HAP-1 (cell line): ENCODE results near the gene KLRK1.
A peak's percentile ranks its signal among the peaks of the same experiment; 100 is the strongest.
"Not testable (repeated sequence)": the region's sequence is repeated elsewhere in the genome, so short reads cannot be mapped to it uniquely, and the experiment has no call there.

Source experiments
- DNase-seq, 2 experiments: peaks; one replicate each; pipeline ENCODE4 v3.0.0-alpha.2; 2016 to 2020; ENCODE audit warnings: low spot score in 2 of 2
- H3K27me3 ChIP-seq: fragments of 250-450 bp; sonication (Bioruptor Pico); 2 replicates; pipeline ENCODE4 v1.5.1; 2020; ENCODE audit warnings: low read depth, mild to moderate bottlenecking, moderate library complexity
- H3K36me3 ChIP-seq: fragments of 250-450 bp; sonication (Bioruptor Pico); replicated peaks from 2 replicates; pipeline ENCODE4 v1.5.1; 2020; ENCODE audit warnings: mild to moderate bottlenecking
- H3K4me1 ChIP-seq: fragments of 250-450 bp; sonication (Bioruptor Pico); 2 replicates; pipeline ENCODE4 v1.5.1; 2020; ENCODE audit warnings: mild to moderate bottlenecking
- H3K4me3 ChIP-seq: fragments of 250-450 bp; sonication (Bioruptor Pico); 2 replicates; pipeline ENCODE4 v1.5.1; 2020; ENCODE audit warnings: mild to moderate bottlenecking, moderate library complexity
- H3K9me3 ChIP-seq: fragments of 250-450 bp; sonication (Bioruptor Pico); 2 replicates; pipeline ENCODE4 v1.5.1; 2020; ENCODE audit warnings: mild to moderate bottlenecking, moderate library complexity
- in situ Hi-C: fragments of 300-500 bp; cut with MboI; formaldehyde crosslinking; loops from 3 replicates; pipeline ENCODE4 v1.14.3; 2020; ENCODE audit warnings: low sequenced_read_pairs, inconsistent platforms, mixed read lengths

The KLRK1 gene

GRCh38 chr12:10398168-10398567, 8.3 kb upstream of the KLRK1 start:
- Histone ChIP-seq H3K4me1 (no peaks in the 10 kb centered on the region; the same call in 1 of the 2 replicates), H3K4me3 (no peak overlapping the region), H3K36me3 (no peaks in the 10 kb centered on the region), H3K9me3 (no peaks in the 10 kb centered on the region), H3K27me3 (no peaks in the 10 kb centered on the region)
- DNase-seq: no peak
- in situ Hi-C loops: no loop called here

DNA sequence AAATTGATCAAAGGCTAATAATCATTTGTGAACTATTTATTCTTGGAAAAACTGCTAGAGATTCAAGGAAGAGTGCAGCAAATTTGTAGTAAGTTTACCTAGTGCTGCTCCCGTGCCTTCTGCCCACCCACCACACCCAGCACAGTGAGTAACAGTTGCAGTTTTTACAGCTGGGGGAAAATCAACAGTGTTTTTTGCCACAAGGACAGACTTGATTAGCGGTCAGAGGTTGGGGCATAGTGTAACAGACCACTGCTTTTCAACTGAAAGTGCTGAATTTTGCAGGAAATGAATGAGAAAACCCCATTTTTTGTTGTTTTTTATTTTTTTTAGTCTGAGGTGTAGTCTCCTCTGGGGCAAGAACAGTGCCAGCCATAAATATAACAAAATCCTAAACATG, 7.5 kb upstream of the KLRK1 start:
- Histone ChIP-seq H3K9me3 (no peaks in the 10 kb centered on the region), H3K36me3 (no peaks in the 10 kb centered on the region), H3K4me3 (no peak overlapping the region), H3K27me3 (no peaks in the 10 kb centered on the region), H3K4me1 (no peaks in the 10 kb centered on the region; the same call in 1 of the 2 replicates)
- DNase-seq: no peak
- in situ Hi-C loops: no loop called here

DNA sequence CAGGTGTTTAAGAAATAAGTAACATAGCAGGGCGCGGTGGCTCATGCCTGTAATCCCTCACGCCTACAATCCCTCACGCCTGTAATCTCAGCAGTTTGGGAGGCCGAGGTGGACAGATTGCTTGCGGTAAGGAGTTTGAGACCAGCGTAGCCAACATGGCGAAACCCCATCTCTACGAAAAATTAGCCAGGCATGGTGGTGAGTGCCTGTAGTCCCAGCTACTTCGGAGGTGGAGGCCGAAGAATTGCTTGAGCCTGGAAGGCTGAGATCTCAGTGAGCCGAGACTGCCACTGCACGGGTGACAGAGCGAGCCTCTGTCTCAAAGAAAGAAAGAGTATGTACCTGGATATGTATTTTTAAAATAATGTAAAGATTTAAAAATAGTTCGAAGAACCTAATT, 6.3 kb upstream of the KLRK1 start:
- H3K4me3 ChIP-seq, H3K4me1 ChIP-seq, in situ Hi-C loops, DNase-seq, H3K9me3 ChIP-seq, H3K27me3 ChIP-seq, H3K36me3 ChIP-seq: not testable (repeated sequence)

GRCh38 chr12:10395390-10395998, 5.7 kb upstream of the KLRK1 start:
- Histone ChIP-seq H3K36me3 (no peaks in the 10 kb centered on the region), H3K4me1 (no peaks in the 10 kb centered on the region; the same call in 1 of the 2 replicates), H3K27me3 (no peaks in the 10 kb centered on the region), H3K9me3 (no peaks in the 10 kb centered on the region), H3K4me3 (no peak overlapping the region)
- peak; percentile 13 to 28 for DNase-seq
- in situ Hi-C loops: no loop called here

GRCh38 chr12:10394531-10395152, 4.8 kb upstream of the KLRK1 start:
- in situ Hi-C loops, H3K9me3 ChIP-seq, H3K4me1 ChIP-seq, H3K36me3 ChIP-seq, DNase-seq, H3K4me3 ChIP-seq, H3K27me3 ChIP-seq: not testable (repeated sequence)

DNA sequence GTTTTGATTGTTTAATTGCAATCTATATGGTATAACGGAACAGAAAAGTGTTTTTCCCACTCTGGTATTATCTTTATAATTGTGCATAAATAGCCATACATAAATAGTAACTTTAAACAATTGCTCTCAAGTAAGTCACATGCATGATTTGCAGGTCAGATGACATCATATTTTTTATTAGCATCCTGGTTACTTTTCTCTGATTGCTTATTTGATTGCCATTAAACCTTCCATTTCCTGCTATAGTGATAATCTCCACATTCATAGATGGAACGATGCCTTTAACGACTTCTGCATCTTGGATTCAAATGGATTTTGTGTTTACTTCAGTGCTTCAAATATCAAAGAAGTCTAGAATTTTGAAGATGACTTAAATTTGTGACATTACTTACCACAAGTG, 3.5 kb upstream of the KLRK1 start:
- in situ Hi-C loops: no loop called here
- peaks cover 3% of the 10 kb centered on the region; the same call in 1 of the 2 replicates for H3K27me3 ChIP-seq
- H3K4me1 ChIP-seq: no peaks in the 10 kb centered on the region; the same call in 1 of the 2 replicates
- H3K9me3 ChIP-seq: no peaks in the 10 kb centered on the region
- no peaks in the 10 kb centered on the region for H3K36me3 ChIP-seq
- DNase-seq: no peak
- H3K4me3 ChIP-seq: no peak overlapping the region

DNA sequence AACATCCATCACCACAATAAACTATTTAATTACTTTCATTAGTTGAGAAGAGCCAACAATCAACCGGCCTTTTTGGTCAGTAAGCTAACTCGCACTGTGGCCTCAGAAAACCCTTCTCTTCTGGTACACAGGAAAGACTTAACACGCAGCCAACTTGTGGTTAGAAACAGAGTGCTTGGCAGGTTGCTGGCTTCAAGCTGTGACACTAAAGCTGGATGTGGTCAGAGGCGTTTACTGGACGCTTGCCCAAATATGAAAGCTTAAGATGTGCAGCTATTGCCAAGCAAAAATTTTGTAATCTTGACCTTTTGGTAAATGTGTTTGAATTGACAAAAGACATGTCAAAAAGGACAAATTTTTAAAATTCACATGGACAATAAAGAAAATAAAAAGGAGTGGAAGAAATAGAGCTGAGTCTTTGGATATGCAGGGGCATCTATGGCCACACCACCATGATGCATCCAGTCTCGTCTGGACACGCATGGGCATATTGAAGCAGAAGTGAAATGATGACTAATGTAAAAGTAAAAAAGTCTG, 2.6 kb upstream of the KLRK1 start:
- Histone ChIP-seq H3K27me3 (peaks cover 3% of the 10 kb centered on the region; the same call in 1 of the 2 replicates), H3K4me3 (no peak overlapping the region), H3K36me3 (no peaks in the 10 kb centered on the region), H3K4me1 (no peaks in the 10 kb centered on the region; the same call in 1 of the 2 replicates), H3K9me3 (no peaks in the 10 kb centered on the region)
- no peak for DNase-seq
- in situ Hi-C loops: no loop called here

- in situ Hi-C loops, H3K9me3 ChIP-seq, H3K36me3 ChIP-seq, H3K4me3 ChIP-seq, H3K4me1 ChIP-seq, DNase-seq, H3K27me3 ChIP-seq: not testable (repeated sequence)
Observed at GRCh38 chr12:10390991-10391390, 1.1 kb upstream of the KLRK1 start.

DNA sequence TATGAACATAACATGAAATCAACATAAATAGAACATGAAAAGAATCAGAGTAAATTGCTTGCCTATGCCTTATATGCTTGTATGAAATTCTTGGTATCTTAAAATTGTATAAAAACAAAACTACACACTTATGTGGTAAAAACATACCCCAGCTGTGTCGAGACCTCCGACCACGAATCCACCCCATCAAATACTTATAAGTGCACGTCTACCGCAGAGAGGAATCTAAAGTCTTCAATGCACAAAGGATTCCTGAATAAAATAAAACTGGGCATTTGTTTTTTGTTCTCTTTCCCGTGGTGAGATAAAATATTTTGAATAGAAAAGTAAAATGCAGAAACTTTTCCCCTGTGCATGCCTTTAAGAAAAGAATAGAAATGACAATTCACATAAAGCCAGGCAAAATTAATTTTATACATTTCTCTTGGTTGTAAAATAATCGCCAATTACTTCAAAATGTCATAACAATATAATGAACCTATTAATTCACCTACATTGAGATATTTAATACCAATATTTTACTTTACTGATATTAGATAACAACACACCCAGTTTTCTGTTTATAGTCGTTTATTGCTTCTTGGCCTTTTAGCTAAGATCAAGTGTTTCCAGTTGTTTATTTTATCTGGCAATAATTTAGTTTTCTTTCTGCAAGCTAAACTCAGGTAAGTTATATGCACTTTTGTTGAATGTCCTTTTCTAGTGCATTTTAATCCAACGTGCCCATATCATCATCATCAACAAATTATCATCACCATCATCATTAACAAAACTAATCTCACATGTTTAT, 1.0 kb downstream of the KLRK1 start:
- DNase-seq: no peak
- H3K4me1 ChIP-seq: no peaks in the 10 kb centered on the region
- H3K27me3 ChIP-seq: peaks cover 3% of the 10 kb centered on the region; the same call in 1 of the 2 replicates
- no peaks in the 10 kb centered on the region for H3K36me3 ChIP-seq
- in situ Hi-C loops: no loop called here
- peaks cover 3% of the 10 kb centered on the region; the same call in 1 of the 2 replicates for H3K9me3 ChIP-seq
- no peak overlapping the region for H3K4me3 ChIP-seq

- H3K4me3 ChIP-seq, in situ Hi-C loops, H3K36me3 ChIP-seq, DNase-seq, H3K27me3 ChIP-seq, H3K4me1 ChIP-seq, H3K9me3 ChIP-seq: not testable (repeated sequence)
Observed at GRCh38 chr12:10387498-10387897, 2.3 kb downstream of the KLRK1 start.

DNA sequence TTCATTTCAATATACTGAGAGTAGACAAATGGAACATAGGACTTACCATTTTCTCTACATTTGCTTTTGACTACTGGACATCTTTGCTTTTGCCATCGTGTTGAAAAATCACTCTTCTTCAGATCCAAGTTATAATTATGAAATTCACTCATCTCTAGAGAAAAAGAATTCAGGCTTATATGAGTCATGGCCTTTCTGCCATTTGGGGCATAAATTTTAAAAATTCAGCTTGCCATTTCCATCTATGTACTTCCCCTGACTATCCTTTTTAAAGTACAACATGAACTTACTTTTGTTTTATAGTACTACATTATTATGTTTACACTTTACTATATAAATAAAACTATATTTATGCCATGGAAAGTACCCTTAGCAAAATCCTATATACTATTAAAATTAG, 3.0 kb downstream of the KLRK1 start:
- Histone ChIP-seq H3K4me1 (no peaks in the 10 kb centered on the region), H3K27me3 (peaks cover 3% of the 10 kb centered on the region; the same call in 1 of the 2 replicates), H3K36me3 (no peaks in the 10 kb centered on the region), H3K9me3 (peaks cover 3% of the 10 kb centered on the region; the same call in 1 of the 2 replicates), H3K4me3 (no peak overlapping the region)
- in situ Hi-C loops: no loop called here
- no peak for DNase-seq

DNA sequence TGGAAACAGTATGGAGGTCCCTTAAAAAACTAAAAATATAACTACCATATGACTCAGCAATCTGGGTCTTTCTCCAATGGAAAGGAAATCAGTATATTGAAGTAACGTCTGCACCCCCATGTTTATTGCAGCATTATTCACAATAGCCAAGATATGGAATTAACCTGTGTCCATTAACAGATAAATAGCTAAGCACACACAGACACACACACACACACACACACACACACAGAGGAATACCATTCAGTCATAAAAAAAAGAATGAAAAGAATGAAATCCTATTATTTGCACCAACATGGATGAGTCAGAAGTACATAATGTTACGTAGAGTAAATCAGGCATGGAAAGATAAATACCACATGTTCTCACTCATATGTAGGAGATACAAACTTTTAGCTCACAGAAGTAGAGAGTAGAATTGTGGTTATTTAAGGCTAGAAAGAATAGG, 4.7 kb downstream of the KLRK1 start:
- in situ Hi-C loops: no loop called here
- Histone ChIP-seq H3K27me3 (peaks cover 3% of the 10 kb centered on the region; the same call in 1 of the 2 replicates), H3K36me3 (no peaks in the 10 kb centered on the region), H3K4me1 (no peaks in the 10 kb centered on the region), H3K9me3 (peaks cover 3% of the 10 kb centered on the region; the same call in 1 of the 2 replicates), H3K4me3 (no peak overlapping the region)
- DNase-seq: no peak

DNA sequence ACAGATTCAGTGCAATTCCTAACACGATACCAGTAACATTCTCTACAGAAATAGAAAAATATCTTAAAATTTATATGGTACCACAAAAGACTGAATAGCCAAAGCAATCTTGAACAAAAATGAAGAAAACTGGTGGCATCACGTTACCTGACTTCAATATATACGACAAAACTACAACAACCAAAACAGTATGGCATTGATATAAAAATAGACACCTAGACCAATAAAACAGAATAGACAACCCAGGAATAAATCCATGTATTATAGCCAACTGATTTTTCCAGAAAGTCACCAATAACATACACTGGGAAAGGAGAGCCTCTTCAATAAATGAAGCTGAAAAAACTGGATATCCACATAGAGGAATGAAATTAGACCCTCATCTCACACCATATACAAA, 5.7 kb downstream of the KLRK1 start:
- H3K36me3 ChIP-seq: no peaks in the 10 kb centered on the region
- in situ Hi-C loops: no loop called here
- DNase-seq: no peak
- H3K9me3 ChIP-seq: peaks cover 3% of the 10 kb centered on the region; the same call in 1 of the 2 replicates
- no peaks in the 10 kb centered on the region for H3K27me3 ChIP-seq
- no peak overlapping the region for H3K4me3 ChIP-seq
- H3K4me1 ChIP-seq: no peaks in the 10 kb centered on the region
